Adrenal gland (tissue), 12 donors: ENCODE measurements around the gene TNFAIP8. TPM values are rescaled to one million over a fixed set of nuclear protein-coding genes. Genes with fewer than 3 reads are reported as not detected.

Source experiments
- DNase-seq, 7 donors: peaks; one replicate each; pipeline ENCODE4 v3.0.0-alpha.2; 2019 to 2020
- H3K27ac ChIP-seq, 5 donors: fragments of 200-600 bp; sonication (generic) in 4 of 5; 1 replicate in 3 of 5; 2 replicates in 2 of 5; pipeline versions ENCODE4 v1.5.1 to v1.8.0; 2016 to 2020; ENCODE audit warnings: mild to moderate bottlenecking in 1 of 5
- H3K27me3 ChIP-seq: fragments of 200-600 bp; 2 replicates; pipeline ENCODE4 v1.8.0; 2021
- H3K36me3 ChIP-seq, 2 donors: fragments of 200-600 bp; replicated peaks in 1 of 2; 1 replicate in 1 of 2; 2 replicates in 1 of 2; pipeline versions ENCODE4 v1.5.1 to v1.8.0; 2018 to 2022
- H3K4me1 ChIP-seq, 2 donors: fragments of 200-600 bp; replicated peaks in 1 of 2; 1 replicate in 1 of 2; 2 replicates in 1 of 2; pipeline versions ENCODE4 v1.5.1 to v1.8.0; 2018 to 2021
- H3K4me3 ChIP-seq, 4 donors: fragments of 200-600 bp; sonication (generic) in 3 of 4; one replicate each; pipeline ENCODE4 v1.5.1; 2016 to 2018
- H3K9me3 ChIP-seq, 3 donors: fragments of 200-600 bp; sonication (generic) in 1 of 3; replicated peaks in 1 of 3; 1 replicate in 2 of 3; 2 replicates in 1 of 3; pipeline versions ENCODE4 v1.5.1 to v1.8.0; 2016 to 2021
- POLR2A ChIP-seq, 2 donors: fragments of 450-650 bp; IDR thresholded peaks; one replicate each; pipeline ENCODE4 v1.6.1; 2017; ENCODE audit warnings: antibody characterized with exemption in 2 of 2, mild to moderate bottlenecking in 2 of 2, moderate library complexity in 1 of 2
- WGBS, 4 donors: extraction: QIAGEN DNeasy Blood & Tissue Kit in 2 of 4; methylation state at CpG; one replicate each; pipeline versions ENCODE4 v1.1.5 to v1.1.7; 2013 to 2017; 5-methylcytosine and 5-hydroxymethylcytosine counted together
- intact Hi-C, 2 donors: fragments of 100-400 bp; cut with DNase I; formaldehyde crosslinking; loops; one replicate each; pipeline versions ENCODE4 v1.14.1 to v1.15.0; 2022 to 2023
- polyA plus RNA-seq, 3 donors: library from polyadenylated mRNA; stranded (reverse); fragments of 200-250 nt in 2 of 3; fragments of 350-450 nt in 1 of 3; fragmentation: Illumina TruSeq in 1 of 3; extraction: RNeasy Lipid Tissue Mini Kit (QIAGEN cat#74804) in 1 of 3; gene quantifications; one replicate each; pipeline ENCODE4 v1.2.3, GENCODE V29; 2013 to 2014
- total RNA-seq, 9 donors: library from RNA; depleted of rRNA in 4 of 9; stranded (reverse); fragments of >200 nt in 4 of 9; fragments of 120-200 nt in 1 of 9; fragmentation: NEBNext Ultra II Directional in 1 of 9; extraction: Animal tissue kit (Norgen Biotek cat#: 25700) in 1 of 9; gene quantifications; one replicate each; pipeline versions ENCODE4 v1.1.0 to v1.2.4, GENCODE V29; 2013 to 2023
- TF ChIP-seq, protein P1 (sequence below), 6 experiments: fragments of 450-650 bp in 4 of 6; fragments of 200-600 bp in 2 of 6; sonication (generic) in 1 of 6; IDR thresholded peaks; 1 replicate in 5 of 6; 2 replicates in 1 of 6; pipeline versions ENCODE4 v1.5.1 to v1.8.0; 2016 to 2021; ENCODE audit warnings: antibody characterized with exemption in 6 of 6, mild to moderate bottlenecking in 2 of 6, moderate library complexity in 1 of 6
- donor health status: healthy with polysubstance abuse.
- donor health status: Bipolar disorder and iron deficiency.
- donor health status: DM: yes; HTN: yes; CAD: no.
- donor health status: DM: no; HTN: no; CAD: no.
- donor health status: DM: no; HTN: no; CAD: no.
- donor health status: DM: yes; HTN: yes; CAD: no.

The TNFAIP8 gene
- total and polyA plus RNA-seq, 12 donors = 1.4 to 12.7 (median 5.5) TPM

DNA sequence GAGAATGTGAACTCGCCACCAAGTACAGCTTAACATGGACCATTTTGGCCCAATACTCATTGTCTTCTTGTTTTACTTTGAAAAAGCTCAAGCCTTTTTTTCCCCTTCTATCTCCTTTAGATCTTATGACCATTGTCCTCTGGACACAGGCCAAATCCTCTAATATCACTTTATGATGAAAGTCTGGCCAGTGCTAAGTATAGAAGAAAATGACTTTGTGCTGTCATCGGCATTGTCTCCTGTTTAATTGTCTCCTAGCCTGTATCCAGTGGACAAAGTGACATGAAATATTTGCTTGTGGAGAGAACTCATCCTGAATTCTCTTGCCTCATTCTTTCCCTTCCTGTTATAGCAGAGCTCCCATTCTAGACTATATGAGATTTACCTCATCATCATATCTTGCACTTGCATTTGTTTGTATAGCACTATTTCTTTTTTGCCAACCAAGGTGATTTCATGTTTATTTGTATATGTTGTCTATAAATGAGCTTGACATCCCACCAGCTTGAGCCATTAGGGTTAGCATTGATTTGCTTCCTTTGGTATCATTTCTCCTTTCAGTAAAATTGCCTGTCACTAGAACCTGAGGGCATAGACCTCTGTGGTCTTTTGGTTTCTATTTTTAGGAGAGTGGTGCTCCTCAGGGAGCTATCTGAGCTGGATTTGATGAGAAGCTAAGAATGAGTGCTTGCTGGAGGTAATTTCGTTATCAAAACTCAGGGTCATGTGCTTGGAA, 18.8 kb upstream of the TNFAIP8 start:
- Histone ChIP-seq H3K27ac (no peak overlapping the region), H3K36me3 (no peaks in the 10 kb centered on the region), H3K4me1 (peaks cover 0 to 12% of the 10 kb centered on the region in 2 donors), H3K4me3 (no peak overlapping the region), H3K9me3 (no peaks in the 10 kb centered on the region), H3K27me3 (no peaks in the 10 kb centered on the region)
- DNase-seq = peak in 1 of 7 donors; percentile 13
- WGBS, 4 donors = 46 to 55% (median 49%) methylated on average over 3 of the region's 3 CpGs
- TF ChIP-seq, protein P1, sequence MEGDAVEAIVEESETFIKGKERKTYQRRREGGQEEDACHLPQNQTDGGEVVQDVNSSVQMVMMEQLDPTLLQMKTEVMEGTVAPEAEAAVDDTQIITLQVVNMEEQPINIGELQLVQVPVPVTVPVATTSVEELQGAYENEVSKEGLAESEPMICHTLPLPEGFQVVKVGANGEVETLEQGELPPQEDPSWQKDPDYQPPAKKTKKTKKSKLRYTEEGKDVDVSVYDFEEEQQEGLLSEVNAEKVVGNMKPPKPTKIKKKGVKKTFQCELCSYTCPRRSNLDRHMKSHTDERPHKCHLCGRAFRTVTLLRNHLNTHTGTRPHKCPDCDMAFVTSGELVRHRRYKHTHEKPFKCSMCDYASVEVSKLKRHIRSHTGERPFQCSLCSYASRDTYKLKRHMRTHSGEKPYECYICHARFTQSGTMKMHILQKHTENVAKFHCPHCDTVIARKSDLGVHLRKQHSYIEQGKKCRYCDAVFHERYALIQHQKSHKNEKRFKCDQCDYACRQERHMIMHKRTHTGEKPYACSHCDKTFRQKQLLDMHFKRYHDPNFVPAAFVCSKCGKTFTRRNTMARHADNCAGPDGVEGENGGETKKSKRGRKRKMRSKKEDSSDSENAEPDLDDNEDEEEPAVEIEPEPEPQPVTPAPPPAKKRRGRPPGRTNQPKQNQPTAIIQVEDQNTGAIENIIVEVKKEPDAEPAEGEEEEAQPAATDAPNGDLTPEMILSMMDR (IDR thresholded peaks at IDR 0.05) = no peak
- TF ChIP-seq POLR2A (IDR thresholded peaks at IDR 0.05) = no peak
- intact Hi-C loops = no loop called here

DNA sequence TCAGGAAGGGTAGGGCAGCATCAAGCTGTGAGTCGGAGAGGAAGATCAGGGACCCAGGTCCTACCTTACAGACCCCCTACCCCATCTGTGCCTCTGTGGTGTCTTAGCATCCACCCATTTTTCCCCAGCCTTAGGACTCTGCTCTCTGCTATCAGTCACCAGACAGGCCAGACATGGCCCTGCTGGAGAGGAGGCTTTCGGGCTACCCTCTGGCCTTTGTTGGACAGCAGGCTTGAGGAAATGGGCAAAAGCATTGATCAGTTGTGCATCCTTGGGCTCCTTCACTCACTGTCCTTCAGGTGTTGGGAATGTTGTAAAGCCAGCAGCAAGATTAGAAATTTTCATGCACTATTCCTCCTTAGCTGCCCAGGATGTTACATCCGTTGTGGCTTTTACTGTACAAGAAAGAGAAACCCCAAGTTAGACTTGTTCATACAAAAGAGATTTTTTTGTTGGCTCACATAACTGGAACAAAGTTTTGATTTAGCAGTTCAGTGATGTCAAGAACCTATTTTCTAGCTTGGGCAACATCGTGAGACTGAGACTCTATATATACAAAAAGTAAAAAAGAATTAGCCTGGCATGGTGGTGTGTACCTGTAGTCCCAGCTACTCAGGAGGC, 17.4 kb upstream of the TNFAIP8 start:
- Histone ChIP-seq H3K4me1 (peaks cover 0 to 12% of the 10 kb centered on the region in 2 donors), H3K27me3 (no peaks in the 10 kb centered on the region), H3K9me3 (no peaks in the 10 kb centered on the region), H3K36me3 (no peaks in the 10 kb centered on the region), H3K27ac (no peak overlapping the region), H3K4me3 (no peak overlapping the region)
- WGBS, 4 donors = 67 to 93% (median 86%) methylated on average over 3 to 4 of the region's 4 CpGs
- intact Hi-C loops = no loop called here
- TF ChIP-seq, protein P1 (IDR thresholded peaks at IDR 0.05) = no peak
- no peak for TF ChIP-seq POLR2A (IDR thresholded peaks at IDR 0.05)
- no peak for DNase-seq

DNA sequence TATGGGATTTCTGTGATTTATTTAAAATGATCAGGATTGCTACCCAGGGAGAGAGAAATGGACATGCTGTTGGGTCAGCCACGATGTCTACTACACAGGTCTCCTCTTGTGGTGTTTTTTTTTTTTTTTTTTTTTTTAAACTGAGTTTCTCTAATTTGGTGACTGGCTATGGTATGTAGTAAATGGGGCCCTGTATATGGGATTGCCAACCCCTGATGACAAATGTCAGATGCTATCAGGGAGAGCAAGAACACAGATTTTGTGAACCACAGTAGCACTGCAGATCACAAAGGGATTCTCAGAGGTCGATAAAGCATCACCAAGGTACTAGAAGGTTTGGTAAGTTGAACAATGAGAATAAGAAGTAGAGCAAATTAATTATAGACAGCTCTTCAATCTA, 16.5 kb upstream of the TNFAIP8 start:
- peaks cover 0 to 12% of the 10 kb centered on the region in 2 donors for H3K4me1 ChIP-seq
- intact Hi-C loops = no loop called here
- no peaks in the 10 kb centered on the region for H3K27me3 ChIP-seq

DNA sequence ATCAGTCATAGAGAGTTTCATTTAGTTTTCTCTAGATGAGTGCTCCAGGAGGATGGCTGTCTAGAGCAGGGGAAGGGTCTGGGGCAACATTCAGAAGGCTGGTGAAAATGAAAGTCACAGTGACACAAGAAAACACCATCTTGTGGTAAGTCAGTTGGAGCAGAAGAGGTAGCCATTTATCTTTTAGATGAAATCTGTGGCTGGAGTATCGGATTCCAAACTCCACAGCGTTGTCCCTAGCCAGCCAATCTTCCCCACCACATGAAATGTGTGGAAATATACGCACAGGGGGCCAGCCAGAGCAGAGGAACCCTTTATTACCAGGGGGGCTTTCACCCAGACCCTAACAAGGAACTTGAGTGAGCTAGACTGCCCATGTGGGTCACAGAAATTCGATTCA, 15.9 kb upstream of the TNFAIP8 start:
- no peaks in the 10 kb centered on the region for H3K36me3 ChIP-seq
- no peak overlapping the region for H3K4me3 ChIP-seq
- no peaks in the 10 kb centered on the region for H3K27me3 ChIP-seq
- H3K9me3 ChIP-seq = no peaks in the 10 kb centered on the region
- WGBS, 4 donors = 78 to 100% (median 84%) methylated on average over 3 to 4 of the region's 4 CpGs
- no peak overlapping the region for H3K27ac ChIP-seq
- intact Hi-C loops = no loop called here
- no peak for TF ChIP-seq POLR2A (IDR thresholded peaks at IDR 0.05)
- TF ChIP-seq, protein P1 (IDR thresholded peaks at IDR 0.05) = no peak
- H3K4me1 ChIP-seq = peaks cover 0 to 12% of the 10 kb centered on the region in 2 donors
- DNase-seq = no peak

More for the DNA sequence above, 16.5 kb upstream of the TNFAIP8 start:
- 93 to 97% (median 95%) methylated on average over 2 of the region's 2 CpGs for WGBS, 4 donors
- no peak for DNase-seq
- H3K4me3 ChIP-seq = no peak overlapping the region
- no peaks in the 10 kb centered on the region for H3K36me3 ChIP-seq
- TF ChIP-seq, protein P1 (IDR thresholded peaks at IDR 0.05) = no peak
- TF ChIP-seq POLR2A (IDR thresholded peaks at IDR 0.05) = no peak
- no peaks in the 10 kb centered on the region for H3K9me3 ChIP-seq
- H3K27ac ChIP-seq = no peak overlapping the region
